H9 (cell line): ENCODE measurements around the gene SMLR1. TPM values are rescaled to one million over a fixed set of nuclear protein-coding genes. Genes with fewer than 3 reads are reported as not detected.

Experiments
- DNase-seq: peaks from one replicate; pipeline ENCODE4 v3.0.0-alpha.2; 2017
- H2AFZ ChIP-seq: one replicate; pipeline ENCODE4 v1.6.1; 2013; ENCODE audit warnings: mild to moderate bottlenecking, low read length, control low read depth, moderate library complexity
- H2AK5ac ChIP-seq: 2 replicates; pipeline ENCODE4 v1.6.1; 2013; ENCODE audit warnings: low read length, control low read depth, mixed read lengths; ENCODE audit not compliant: insufficient read length
- H2BK120ac ChIP-seq: one replicate; pipeline ENCODE4 v1.6.1; 2013; ENCODE audit warnings: low read depth, mild to moderate bottlenecking, low read length, control low read depth, inconsistent platforms; ENCODE audit not compliant: poor library complexity, severe bottlenecking
- H2BK12ac ChIP-seq: 2 replicates; pipeline ENCODE4 v1.6.1; 2013; ENCODE audit warnings: low read length, control low read depth, mixed read lengths, low read depth; ENCODE audit not compliant: insufficient read length
- H2BK15ac ChIP-seq: 2 replicates; pipeline ENCODE4 v1.6.1; 2013; ENCODE audit warnings: low read depth, low read length, control low read depth
- H2BK20ac ChIP-seq: one replicate; pipeline ENCODE4 v1.6.1; 2013; ENCODE audit warnings: low read depth, mild to moderate bottlenecking, low read length, control low read depth, inconsistent platforms; ENCODE audit not compliant: poor library complexity, severe bottlenecking
- H2BK5ac ChIP-seq: 2 replicates; pipeline ENCODE4 v1.6.1; 2013; ENCODE audit warnings: low read length, control low read depth, mixed read lengths; ENCODE audit not compliant: insufficient read length
- H3K14ac ChIP-seq: 2 replicates; pipeline ENCODE4 v1.6.1; 2013; ENCODE audit warnings: low read length, control low read depth; ENCODE audit not compliant: insufficient read depth
- H3K18ac ChIP-seq: 2 replicates; pipeline ENCODE4 v1.6.1; 2013; ENCODE audit warnings: low read depth, mild to moderate bottlenecking, mixed read lengths, low read length, control low read depth; ENCODE audit not compliant: insufficient read length
- H3K23ac ChIP-seq: 2 replicates; pipeline ENCODE4 v1.6.1; 2013; ENCODE audit warnings: low read length, control low read depth, mixed read lengths, low read depth; ENCODE audit not compliant: insufficient read length
- H3K23me2 ChIP-seq: 2 replicates; pipeline ENCODE4 v1.6.1; 2013; ENCODE audit warnings: low read depth, mild to moderate bottlenecking, mixed read lengths, low read length, control low read depth; ENCODE audit not compliant: insufficient read length, poor library complexity, severe bottlenecking
- H3K27ac ChIP-seq: 2 replicates; pipeline ENCODE4 v1.5.1; 2013; ENCODE audit warnings: low read length, control low read depth, mixed read lengths, low read depth; ENCODE audit not compliant: insufficient read length
- H3K27me3 ChIP-seq: 2 replicates; pipeline ENCODE4 v1.6.1; 2013; ENCODE audit warnings: low read length, control low read depth, inconsistent platforms; ENCODE audit not compliant: insufficient read depth
- H3K4ac ChIP-seq: 2 replicates; pipeline ENCODE4 v1.6.1; 2013; ENCODE audit warnings: low read depth, mild to moderate bottlenecking, control low read depth, inconsistent platforms, low read length, moderate library complexity
- H3K4me1 ChIP-seq: 2 replicates; pipeline ENCODE4 v1.6.1; 2013; ENCODE audit warnings: low read length, control low read depth, inconsistent platforms; ENCODE audit not compliant: insufficient read depth
- H3K4me2 ChIP-seq: 2 replicates; pipeline ENCODE4 v1.6.1; 2013; ENCODE audit warnings: low read length, control low read depth, mixed read lengths; ENCODE audit not compliant: insufficient read length, insufficient read depth
- H3K56ac ChIP-seq: 2 replicates; pipeline ENCODE4 v1.6.1; 2013; ENCODE audit warnings: low read depth, mild to moderate bottlenecking, mixed read lengths, low read length, control low read depth; ENCODE audit not compliant: insufficient read length
- H3K79me1 ChIP-seq: 2 replicates; pipeline ENCODE4 v1.6.1; 2013; ENCODE audit warnings: low read depth, mild to moderate bottlenecking, moderate library complexity, low read length, control low read depth, inconsistent platforms; ENCODE audit not compliant: insufficient read depth, poor library complexity, severe bottlenecking
- H3K79me2 ChIP-seq: 2 replicates; pipeline ENCODE4 v1.6.1; 2013; ENCODE audit warnings: low read length, control low read depth, inconsistent platforms; ENCODE audit not compliant: insufficient read depth
- H3K9ac ChIP-seq: 2 replicates; pipeline ENCODE4 v1.6.1; 2013; ENCODE audit warnings: low read length, control low read depth, mixed read lengths; ENCODE audit not compliant: insufficient read length; ENCODE audit errors: extremely low read depth
- H3K9me3 ChIP-seq: one replicate; pipeline ENCODE4 v1.6.1; 2013; ENCODE audit warnings: low read depth, low read length, inconsistent platforms; ENCODE audit not compliant: control insufficient read depth
- H3T11ph ChIP-seq: one replicate; pipeline ENCODE4 v1.6.1; 2013; ENCODE audit warnings: mild to moderate bottlenecking, low read length, control low read depth, inconsistent platforms
- H4K20me1 ChIP-seq: one replicate; pipeline ENCODE4 v1.6.1; 2013; ENCODE audit not compliant: control insufficient read depth, insufficient read length, insufficient read depth
- H4K5ac ChIP-seq: 2 replicates; pipeline ENCODE4 v1.6.1; 2013; ENCODE audit warnings: low read depth, mild to moderate bottlenecking, mixed read lengths, low read length, control low read depth; ENCODE audit not compliant: insufficient read length
- H4K8ac ChIP-seq: replicated peaks from 2 replicates; pipeline ENCODE4 v1.6.1; 2013; ENCODE audit warnings: low read length, control low read depth, mixed read lengths, low read depth; ENCODE audit not compliant: insufficient read length
- H4K91ac ChIP-seq: 2 replicates; pipeline ENCODE4 v1.6.1; 2013; ENCODE audit warnings: low read depth, mild to moderate bottlenecking, moderate library complexity, mixed read lengths, low read length, control low read depth; ENCODE audit not compliant: insufficient read length
- H3K27ac Mint-ChIP-seq, 3 experiments: 2 replicates in 2 of 3; 3 replicates in 1 of 3; pipeline ENCODE4 v1.8.0; 2020 to 2021; ENCODE audit warnings: mixed read lengths in 3 of 3, mild to moderate bottlenecking in 1 of 3, moderate library complexity in 1 of 3
- H3K27me3 Mint-ChIP-seq: 2 replicates; pipeline ENCODE4 v1.8.0; 2021; ENCODE audit warnings: low read depth, mild to moderate bottlenecking, moderate library complexity, mixed read lengths
- H3K36me3 Mint-ChIP-seq, 3 experiments: 2 replicates in 2 of 3; 3 replicates in 1 of 3; pipeline ENCODE4 v1.8.0; 2020 to 2021; ENCODE audit warnings: low read depth in 3 of 3, mixed read lengths in 3 of 3; ENCODE audit not compliant: insufficient read depth in 1 of 3
- H3K4me1 Mint-ChIP-seq, 2 experiments: 2 replicates each; pipeline ENCODE4 v1.8.0; 2020; ENCODE audit warnings: mixed read lengths in 2 of 2
- H3K4me3 Mint-ChIP-seq, 2 experiments: 2 replicates in 1 of 2; 3 replicates in 1 of 2; pipeline ENCODE4 v1.8.0; 2020 to 2021; ENCODE audit warnings: mild to moderate bottlenecking in 2 of 2, mixed read lengths in 2 of 2, moderate library complexity in 1 of 2
- H3K9me3 Mint-ChIP-seq, 2 experiments: 2 replicates in 1 of 2; 3 replicates in 1 of 2; pipeline ENCODE4 v1.8.0; 2020; ENCODE audit warnings: mild to moderate bottlenecking in 2 of 2, mixed read lengths in 2 of 2, moderate library complexity in 1 of 2
- CTCF ChIP-seq: fragments of 200-600 bp; sonication (generic); conservative IDR thresholded peaks from 3 replicates; pipeline ENCODE4 v1.8.0; 2021; ENCODE audit warnings: antibody characterized with exemption, mild to moderate bottlenecking
- WGBS: extraction: QIAGEN DNeasy Blood & Tissue Kit; methylation state at CpG from one replicate; pipeline ENCODE4 v1.1.7; 2013; ENCODE audit warnings: missing lambda C conversion rate, low lambda C conversion rate, mixed read lengths; ENCODE audit not compliant: insufficient read length; ENCODE audit errors: extremely low coverage; 5-methylcytosine and 5-hydroxymethylcytosine counted together
- long read RNA-seq: library from polyadenylated mRNA; unstranded; transcript quantifications from one replicate; pipeline ENCODE4 v2.0.0, GENCODE V29; 2020
- total RNA-seq: library from RNA; stranded (reverse); gene quantifications from 2 replicates; pipeline ENCODE4 v1.2.1, GENCODE V29; 2021

The SMLR1 gene
- not detected in 2 replicates for total RNA-seq
- long read RNA-seq = 0 reads

- no peak within 1 kb of the TSS for H2BK15ac ChIP-seq
- no peak within 1 kb of the TSS for H3K18ac ChIP-seq
- no peak within 1 kb of the TSS; a peak in 1 of 5 replicates for H3K4me3 Mint-ChIP-seq
- H3K4me1 Mint-ChIP-seq = peaks cover 17 to 22% of the 10 kb centered on the region in 2 experiments
- no peak within 1 kb of the TSS for H3K4ac ChIP-seq
- no peaks in the 10 kb centered on the region for H3K9me3 Mint-ChIP-seq
- H3K27me3 ChIP-seq = no peaks in the 10 kb centered on the region
- no peak within 1 kb of the TSS for H3K9ac ChIP-seq
- TF ChIP-seq CTCF = no peak
- no peaks in the 10 kb centered on the region for H3K23me2 ChIP-seq
- H3K56ac ChIP-seq = no peak within 1 kb of the TSS
- no peak within 1 kb of the TSS for H4K91ac ChIP-seq
- no peak within 1 kb of the TSS for H3K14ac ChIP-seq
- no peak within 1 kb of the TSS for H3K23ac ChIP-seq
- no peak within 1 kb of the TSS for H3K27ac ChIP-seq
- no peaks in the 10 kb centered on the region for H3K79me2 ChIP-seq
- no peaks in the 10 kb centered on the region for H3K9me3 ChIP-seq
- no peak within 1 kb of the TSS for H2BK12ac ChIP-seq
- no peak within 1 kb of the TSS for H2BK20ac ChIP-seq
- no peaks in the 10 kb centered on the region; a peak in 2 of 7 replicates for H3K36me3 Mint-ChIP-seq
- no peak within 1 kb of the TSS for H2BK5ac ChIP-seq
- no peak within 1 kb of the TSS for H2BK120ac ChIP-seq
- no peak within 1 kb of the TSS for H4K8ac ChIP-seq
- no peaks in the 10 kb centered on the region for H4K20me1 ChIP-seq
- no peak for DNase-seq
- H4K5ac ChIP-seq = no peak within 1 kb of the TSS
- peak within 1 kb of the TSS; percentile 47 to 75 (median 60); a peak in 4 of 7 replicates for H3K27ac Mint-ChIP-seq
- H3K27me3 Mint-ChIP-seq = no peaks in the 10 kb centered on the region
- H2AK5ac ChIP-seq = no peak within 1 kb of the TSS
- no CpG with 5 or more reads among the region's 11 CpGs for WGBS
- no peak within 1 kb of the TSS for H3K4me2 ChIP-seq
- no peak within 1 kb of the TSS for H2AFZ ChIP-seq
- peaks cover 6% of the 10 kb centered on the region; the same call in 1 of the 2 replicates for H3K4me1 ChIP-seq
- no peak within 1 kb of the TSS for H3T11ph ChIP-seq
- H3K79me1 ChIP-seq = no peaks in the 10 kb centered on the region
These were observed at the start of gene SMLR1 for GRCh38 chr6:130827247-130828149. Gene SMLR1 (plus strand): TSS chr6:130827406. CDS start chr6:130827414, 8 bp downstream.
